ENCODE data around the gene CXCL3.

DNA sequence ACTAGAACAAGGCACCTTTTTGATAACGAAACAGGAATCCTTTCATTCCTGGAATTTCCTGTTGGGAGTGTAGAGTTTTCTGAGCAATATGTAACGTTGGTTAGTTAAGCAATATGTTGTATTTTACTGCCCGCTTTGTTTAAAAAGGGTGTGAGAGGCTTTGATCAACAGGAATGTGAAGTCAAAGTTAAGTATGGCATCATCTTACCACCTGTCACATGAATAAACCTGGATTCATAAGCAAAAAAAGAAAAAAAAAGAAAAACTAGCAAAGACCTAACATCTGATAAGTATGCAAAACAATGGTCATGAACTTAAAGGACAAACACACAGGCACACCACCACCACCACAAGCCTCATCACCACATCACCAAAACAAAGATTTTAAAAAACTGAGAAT is 33.0 kb downstream of the CXCL3 start:
- TF ChIP-seq, protein P1, sequence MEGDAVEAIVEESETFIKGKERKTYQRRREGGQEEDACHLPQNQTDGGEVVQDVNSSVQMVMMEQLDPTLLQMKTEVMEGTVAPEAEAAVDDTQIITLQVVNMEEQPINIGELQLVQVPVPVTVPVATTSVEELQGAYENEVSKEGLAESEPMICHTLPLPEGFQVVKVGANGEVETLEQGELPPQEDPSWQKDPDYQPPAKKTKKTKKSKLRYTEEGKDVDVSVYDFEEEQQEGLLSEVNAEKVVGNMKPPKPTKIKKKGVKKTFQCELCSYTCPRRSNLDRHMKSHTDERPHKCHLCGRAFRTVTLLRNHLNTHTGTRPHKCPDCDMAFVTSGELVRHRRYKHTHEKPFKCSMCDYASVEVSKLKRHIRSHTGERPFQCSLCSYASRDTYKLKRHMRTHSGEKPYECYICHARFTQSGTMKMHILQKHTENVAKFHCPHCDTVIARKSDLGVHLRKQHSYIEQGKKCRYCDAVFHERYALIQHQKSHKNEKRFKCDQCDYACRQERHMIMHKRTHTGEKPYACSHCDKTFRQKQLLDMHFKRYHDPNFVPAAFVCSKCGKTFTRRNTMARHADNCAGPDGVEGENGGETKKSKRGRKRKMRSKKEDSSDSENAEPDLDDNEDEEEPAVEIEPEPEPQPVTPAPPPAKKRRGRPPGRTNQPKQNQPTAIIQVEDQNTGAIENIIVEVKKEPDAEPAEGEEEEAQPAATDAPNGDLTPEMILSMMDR (IDR thresholded peaks at IDR 0.05) = no peak
- TF ChIP-seq, protein P2, sequence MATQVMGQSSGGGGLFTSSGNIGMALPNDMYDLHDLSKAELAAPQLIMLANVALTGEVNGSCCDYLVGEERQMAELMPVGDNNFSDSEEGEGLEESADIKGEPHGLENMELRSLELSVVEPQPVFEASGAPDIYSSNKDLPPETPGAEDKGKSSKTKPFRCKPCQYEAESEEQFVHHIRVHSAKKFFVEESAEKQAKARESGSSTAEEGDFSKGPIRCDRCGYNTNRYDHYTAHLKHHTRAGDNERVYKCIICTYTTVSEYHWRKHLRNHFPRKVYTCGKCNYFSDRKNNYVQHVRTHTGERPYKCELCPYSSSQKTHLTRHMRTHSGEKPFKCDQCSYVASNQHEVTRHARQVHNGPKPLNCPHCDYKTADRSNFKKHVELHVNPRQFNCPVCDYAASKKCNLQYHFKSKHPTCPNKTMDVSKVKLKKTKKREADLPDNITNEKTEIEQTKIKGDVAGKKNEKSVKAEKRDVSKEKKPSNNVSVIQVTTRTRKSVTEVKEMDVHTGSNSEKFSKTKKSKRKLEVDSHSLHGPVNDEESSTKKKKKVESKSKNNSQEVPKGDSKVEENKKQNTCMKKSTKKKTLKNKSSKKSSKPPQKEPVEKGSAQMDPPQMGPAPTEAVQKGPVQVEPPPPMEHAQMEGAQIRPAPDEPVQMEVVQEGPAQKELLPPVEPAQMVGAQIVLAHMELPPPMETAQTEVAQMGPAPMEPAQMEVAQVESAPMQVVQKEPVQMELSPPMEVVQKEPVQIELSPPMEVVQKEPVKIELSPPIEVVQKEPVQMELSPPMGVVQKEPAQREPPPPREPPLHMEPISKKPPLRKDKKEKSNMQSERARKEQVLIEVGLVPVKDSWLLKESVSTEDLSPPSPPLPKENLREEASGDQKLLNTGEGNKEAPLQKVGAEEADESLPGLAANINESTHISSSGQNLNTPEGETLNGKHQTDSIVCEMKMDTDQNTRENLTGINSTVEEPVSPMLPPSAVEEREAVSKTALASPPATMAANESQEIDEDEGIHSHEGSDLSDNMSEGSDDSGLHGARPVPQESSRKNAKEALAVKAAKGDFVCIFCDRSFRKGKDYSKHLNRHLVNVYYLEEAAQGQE (IDR thresholded peaks at IDR 0.05; ENCODE audit: insufficient read depth in 1 of 2, low read depth in 2 of 2, low read length in 1 of 2) = no peak
- TF ChIP-seq POLR2AphosphoS5 (IDR thresholded peaks at IDR 0.05; ENCODE audit: low read depth, low read length) (no peak), TCF7L2 (IDR thresholded peaks at IDR 0.05; ENCODE audit: low read depth, low read length) (no peak), SIN3A (IDR thresholded peaks at IDR 0.05; ENCODE audit: borderline replicate concordance, insufficient read depth, low read depth, low read length) (no peak)

All from Panc1 (cell line).